Fibroblast of villous mesenchyme (primary cell): ENCODE results near the gene FAM209A. TPM values are rescaled to one million over a fixed set of nuclear protein-coding genes. Genes with fewer than 3 reads are reported as not detected.
"Not testable (repeated sequence)": the region's sequence is repeated elsewhere in the genome, so short reads cannot be mapped to it uniquely, and the experiment has no call there.

Experiments
- DNase-seq: peaks from one replicate; pipeline ENCODE4 v3.0.0-alpha.2; 2010; ENCODE audit warnings: low read depth
- H3K4me3 ChIP-seq: 2 replicates; pipeline ENCODE4 v1.5.1; 2011; ENCODE audit warnings: low read depth, mild to moderate bottlenecking, low read length
- total RNA-seq: library from RNA; depleted of rRNA; stranded (reverse); fragments of >200 nt; gene quantifications from 2 replicates; pipeline ENCODE4 v1.2.3, GENCODE V29; 2012
- TF ChIP-seq, protein P1 (sequence below): IDR thresholded peaks from 2 replicates; pipeline ENCODE4 v1.5.1; 2012; ENCODE audit warnings: low read depth, mild to moderate bottlenecking, low read length; ENCODE audit not compliant: insufficient read depth

Gene FAM209A
- total RNA-seq, 1 donor: not detected

DNA sequence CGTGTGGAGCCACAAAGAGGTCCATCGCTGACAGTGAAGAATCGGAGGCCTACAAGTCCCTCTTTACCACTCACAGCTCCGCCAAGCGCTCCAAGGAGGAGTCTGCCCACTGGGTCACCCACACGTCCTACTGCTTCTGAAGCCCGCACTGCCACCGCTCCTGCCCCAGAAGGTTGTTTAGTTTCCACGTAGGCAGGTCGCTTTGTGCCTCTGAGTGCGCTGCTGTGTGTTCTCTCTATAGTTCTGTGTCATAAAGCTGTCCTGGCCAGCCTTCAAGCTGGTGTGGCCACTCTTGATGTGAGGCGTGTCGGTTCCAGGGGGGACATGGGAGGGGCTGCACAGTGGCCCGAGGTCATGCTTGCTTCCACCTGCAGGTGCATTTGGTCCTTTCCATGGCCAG is 6.4 kb upstream of the FAM209A start:
- no peak overlapping the region for H3K4me3 ChIP-seq
- DNase-seq: no peak

DNA sequence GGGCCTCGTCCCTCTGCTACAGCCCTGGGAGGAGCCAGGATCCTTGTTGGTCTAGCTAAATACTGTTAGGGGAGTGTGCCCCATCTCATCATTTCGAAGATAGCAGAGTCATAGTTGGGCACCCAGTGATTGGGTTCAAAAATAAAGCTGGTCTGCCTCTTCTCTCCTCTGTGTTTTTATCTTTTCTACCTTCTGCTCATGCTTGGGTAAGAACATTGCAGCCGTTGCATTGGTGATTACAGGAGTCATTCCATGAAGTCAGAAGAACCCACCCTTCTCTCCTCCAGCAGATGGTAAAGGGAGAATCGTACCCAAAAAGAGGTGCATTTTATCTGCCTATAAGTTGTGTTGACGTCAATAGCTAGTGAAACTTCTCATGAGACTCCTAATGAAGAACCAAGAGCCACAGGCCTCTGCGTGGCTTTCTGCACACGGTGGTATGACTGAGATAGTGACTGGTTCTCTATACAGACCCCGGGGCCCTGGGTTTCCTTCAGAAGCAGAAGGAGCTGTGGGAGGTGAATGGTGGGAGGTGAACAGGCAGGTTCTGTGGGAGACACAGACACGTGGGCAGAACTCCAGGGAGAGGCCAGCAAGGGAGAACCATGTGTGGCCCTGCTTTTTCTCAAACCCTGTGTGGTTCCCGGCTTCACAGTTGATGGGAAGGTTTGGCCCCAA is 5.7 kb upstream of the FAM209A start:
- TF ChIP-seq, protein P1, sequence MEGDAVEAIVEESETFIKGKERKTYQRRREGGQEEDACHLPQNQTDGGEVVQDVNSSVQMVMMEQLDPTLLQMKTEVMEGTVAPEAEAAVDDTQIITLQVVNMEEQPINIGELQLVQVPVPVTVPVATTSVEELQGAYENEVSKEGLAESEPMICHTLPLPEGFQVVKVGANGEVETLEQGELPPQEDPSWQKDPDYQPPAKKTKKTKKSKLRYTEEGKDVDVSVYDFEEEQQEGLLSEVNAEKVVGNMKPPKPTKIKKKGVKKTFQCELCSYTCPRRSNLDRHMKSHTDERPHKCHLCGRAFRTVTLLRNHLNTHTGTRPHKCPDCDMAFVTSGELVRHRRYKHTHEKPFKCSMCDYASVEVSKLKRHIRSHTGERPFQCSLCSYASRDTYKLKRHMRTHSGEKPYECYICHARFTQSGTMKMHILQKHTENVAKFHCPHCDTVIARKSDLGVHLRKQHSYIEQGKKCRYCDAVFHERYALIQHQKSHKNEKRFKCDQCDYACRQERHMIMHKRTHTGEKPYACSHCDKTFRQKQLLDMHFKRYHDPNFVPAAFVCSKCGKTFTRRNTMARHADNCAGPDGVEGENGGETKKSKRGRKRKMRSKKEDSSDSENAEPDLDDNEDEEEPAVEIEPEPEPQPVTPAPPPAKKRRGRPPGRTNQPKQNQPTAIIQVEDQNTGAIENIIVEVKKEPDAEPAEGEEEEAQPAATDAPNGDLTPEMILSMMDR: no peak
- DNase-seq: no peak
- no peak overlapping the region for H3K4me3 ChIP-seq

More for the DNA sequence above, 6.4 kb upstream of the FAM209A start:
- TF ChIP-seq, protein P1: no peak

DNA sequence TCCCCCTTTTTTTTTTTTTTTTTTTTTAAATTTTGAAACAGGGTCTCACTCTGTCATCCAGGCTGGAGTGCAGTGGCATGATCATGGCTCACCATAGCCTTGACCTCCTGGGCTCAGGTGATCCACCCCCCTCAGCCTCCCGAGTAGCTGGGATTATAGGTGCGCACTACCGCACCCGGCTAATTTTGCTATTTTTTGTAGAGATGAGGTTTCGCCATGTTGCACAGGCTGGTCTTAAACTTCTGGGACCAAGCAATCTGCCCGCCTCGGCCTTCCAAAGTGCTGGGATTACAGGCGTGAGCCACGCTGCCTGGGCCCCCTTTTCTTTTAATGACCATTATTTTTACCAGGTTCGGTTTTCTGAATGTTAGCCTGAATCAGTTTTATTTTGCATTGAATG is 5.0 kb upstream of the FAM209A start:
- TF ChIP-seq, protein P1: no peak
- DNase-seq: no peak
- H3K4me3 ChIP-seq: no peak overlapping the region

DNA sequence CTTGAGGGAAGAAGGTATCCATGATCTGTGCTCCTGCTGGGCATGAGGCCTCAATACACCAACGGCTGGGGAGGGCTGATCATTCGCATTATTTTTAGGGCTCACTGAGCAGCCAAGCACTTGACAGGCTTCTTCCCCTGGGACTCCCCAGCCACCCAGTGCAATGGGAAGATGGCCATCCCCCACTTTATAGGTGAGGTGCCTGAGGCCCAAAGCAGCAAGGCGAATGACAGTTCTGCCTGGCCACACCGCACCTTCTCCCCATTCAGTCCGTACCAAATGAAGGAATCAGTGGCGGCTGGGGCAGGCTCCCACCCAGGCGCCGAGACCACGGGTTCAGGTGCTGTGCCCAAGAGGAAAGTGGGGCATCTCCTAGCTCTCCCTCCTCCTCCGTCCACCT is 4.4 kb upstream of the FAM209A start:
- H3K4me3 ChIP-seq: no peak overlapping the region
- TF ChIP-seq, protein P1: no peak
- DNase-seq: no peak

DNA sequence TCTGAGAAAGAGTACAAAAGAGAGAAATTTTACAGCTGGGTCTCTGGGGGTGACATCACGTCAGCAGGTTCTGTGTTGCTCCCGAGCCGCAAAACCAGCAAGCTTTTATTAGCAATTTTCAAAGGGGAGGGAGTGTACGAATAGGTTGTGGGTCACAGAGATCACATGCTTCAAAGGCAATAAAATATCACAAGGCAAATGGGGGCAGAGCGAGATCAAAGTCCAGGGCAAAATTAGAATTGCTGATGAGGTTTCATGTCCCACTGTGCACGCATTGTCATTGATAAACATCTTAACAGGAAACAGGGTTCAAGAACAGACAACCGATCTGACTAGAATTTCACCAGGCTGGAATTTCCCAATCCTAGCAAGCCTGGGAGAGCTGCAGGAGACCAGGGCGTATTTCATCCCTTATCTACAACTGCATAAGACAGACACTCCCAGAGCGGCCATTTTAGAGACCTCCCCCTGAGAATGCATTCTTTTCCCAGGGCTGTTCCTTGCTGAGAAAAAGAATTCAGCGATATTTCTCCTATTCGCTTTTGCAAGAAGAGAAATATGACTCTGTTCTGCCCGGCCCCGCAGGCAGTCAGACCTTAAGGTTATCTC is 3.7 kb upstream of the FAM209A start:
- not testable (repeated sequence) for DNase-seq, H3K4me3 ChIP-seq

DNA sequence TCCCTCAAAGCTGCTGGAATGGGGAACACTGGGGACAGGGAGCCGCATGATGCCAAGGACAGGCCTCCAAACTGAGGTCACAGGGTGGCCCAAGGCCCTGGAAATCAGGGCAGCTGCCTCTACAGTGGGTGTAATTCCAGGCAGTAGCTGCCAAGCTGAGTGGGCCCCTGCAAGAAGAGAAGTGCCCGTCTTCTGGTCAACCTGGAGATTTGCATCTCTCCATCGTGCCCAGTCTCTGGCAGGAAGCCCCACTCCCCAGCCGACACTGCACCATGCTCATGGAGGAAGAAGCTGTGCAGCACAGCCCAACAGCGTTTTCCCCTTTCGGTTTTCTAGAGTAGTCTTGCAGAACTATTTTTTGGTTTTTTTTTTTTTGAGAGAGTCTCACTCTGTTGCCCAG is 2.2 kb upstream of the FAM209A start:
- DNase-seq: no peak
- TF ChIP-seq, protein P1: no peak
- no peak overlapping the region for H3K4me3 ChIP-seq

DNA sequence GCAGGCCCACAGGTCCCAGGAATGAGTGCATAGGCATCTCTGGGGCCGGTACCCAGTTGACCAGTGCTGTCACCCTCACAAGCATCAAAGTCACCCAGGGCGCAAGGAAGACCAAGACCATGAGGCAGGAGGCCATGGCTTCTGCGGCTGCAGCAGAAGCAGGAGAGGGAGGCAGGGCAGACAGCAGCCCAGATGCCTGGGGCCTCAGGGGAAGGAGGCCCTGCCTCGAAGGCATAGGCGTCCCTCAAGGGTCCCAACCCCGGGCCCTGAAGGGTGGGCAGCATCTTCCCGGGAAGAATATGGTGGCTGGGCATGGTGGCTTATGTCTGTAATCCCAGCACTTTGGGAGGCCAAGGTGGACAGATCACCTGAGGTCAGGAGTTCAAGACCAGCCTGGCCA is 3.0 kb downstream of the FAM209A start:
- TF ChIP-seq, protein P1: no peak
- no peak for DNase-seq
- H3K4me3 ChIP-seq: no peak overlapping the region

DNA sequence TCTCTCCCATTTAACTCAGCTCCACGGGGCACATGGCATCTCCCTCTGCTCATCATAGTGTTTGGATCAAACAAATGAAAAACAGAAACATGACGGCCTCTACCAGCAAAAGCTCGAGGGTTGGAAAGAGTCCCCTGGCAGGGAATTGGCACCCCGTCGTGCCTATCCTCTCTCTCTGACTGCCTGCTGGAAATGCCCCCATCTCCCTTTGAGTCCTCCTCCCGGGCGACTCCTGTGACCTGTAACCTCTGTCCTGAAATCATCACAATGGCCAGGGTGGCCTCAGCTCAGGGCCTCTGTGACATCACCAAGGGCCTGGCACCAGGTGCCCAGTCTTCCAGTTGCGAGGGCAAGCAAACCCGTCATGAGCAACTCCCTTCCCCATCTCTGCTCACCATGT is 8.4 kb downstream of the FAM209A start, which contains the start of gene FAM209B:
TSS of gene FAM209B (plus strand) at position 301 of the 400 bp plus-strand sequence. CDS start at position 397, 96 bp downstream.
- not testable (repeated sequence) for DNase-seq, H3K4me3 ChIP-seq
